HAP-1 (cell line): ENCODE measurements around the gene RPL39.
"Not testable (repeated sequence)": the region's sequence is repeated elsewhere in the genome, so short reads cannot be mapped to it uniquely, and the experiment has no call there.

ENCODE experiments used
- DNase-seq, 2 experiments: peaks; one replicate each; pipeline ENCODE4 v3.0.0-alpha.2; 2016 to 2020; ENCODE audit warnings: low spot score in 2 of 2
- H3K27me3 ChIP-seq: fragments of 250-450 bp; sonication (Bioruptor Pico); 2 replicates; pipeline ENCODE4 v1.5.1; 2020; ENCODE audit warnings: low read depth, mild to moderate bottlenecking, moderate library complexity
- H3K36me3 ChIP-seq: fragments of 250-450 bp; sonication (Bioruptor Pico); replicated peaks from 2 replicates; pipeline ENCODE4 v1.5.1; 2020; ENCODE audit warnings: mild to moderate bottlenecking
- H3K4me1 ChIP-seq: fragments of 250-450 bp; sonication (Bioruptor Pico); 2 replicates; pipeline ENCODE4 v1.5.1; 2020; ENCODE audit warnings: mild to moderate bottlenecking
- H3K4me3 ChIP-seq: fragments of 250-450 bp; sonication (Bioruptor Pico); 2 replicates; pipeline ENCODE4 v1.5.1; 2020; ENCODE audit warnings: mild to moderate bottlenecking, moderate library complexity
- H3K9me3 ChIP-seq: fragments of 250-450 bp; sonication (Bioruptor Pico); 2 replicates; pipeline ENCODE4 v1.5.1; 2020; ENCODE audit warnings: mild to moderate bottlenecking, moderate library complexity
- in situ Hi-C: fragments of 300-500 bp; cut with MboI; formaldehyde crosslinking; loops from 3 replicates; pipeline ENCODE4 v1.14.3; 2020; ENCODE audit warnings: low sequenced_read_pairs, inconsistent platforms, mixed read lengths

RPL39 gene

GRCh38 chrX:119791437-119792231 lies at the start of gene RPL39:
Gene RPL39, minus strand, starts transcription at chrX:119791630. Its CDS starts 54 bp downstream, at chrX:119791576.
- H3K4me3 ChIP-seq = peak within 1 kb of the TSS; percentile 96
- peak; percentile 91 to 95 for DNase-seq
- H3K4me1 ChIP-seq = peaks cover 28% of the 10 kb centered on the region
- H3K27me3 ChIP-seq = no peaks in the 10 kb centered on the region
- in situ Hi-C loops = loop anchor here (5.0 to 25.0 kb wide), 2 partner anchors 81 to 346 kb away; partner anchors contain the start of genes NDUFA1 and RNF113A
- peaks cover 47% of the 10 kb centered on the region for H3K36me3 ChIP-seq
- H3K9me3 ChIP-seq = no peaks in the 10 kb centered on the region; the same call in 1 of the 2 replicates

- DNase-seq = no peak
- peaks cover 88% of the 10 kb centered on the region for H3K36me3 ChIP-seq
- in situ Hi-C loops = no loop called here
- H3K27me3 ChIP-seq = no peaks in the 10 kb centered on the region
- no peak overlapping the region for H3K4me3 ChIP-seq
- no peaks in the 10 kb centered on the region for H3K4me1 ChIP-seq
- H3K9me3 ChIP-seq = no peaks in the 10 kb centered on the region
These were observed 42.5 kb upstream of the RPL39 start for GRCh38 chrX:119833905-119834304.

DNA sequence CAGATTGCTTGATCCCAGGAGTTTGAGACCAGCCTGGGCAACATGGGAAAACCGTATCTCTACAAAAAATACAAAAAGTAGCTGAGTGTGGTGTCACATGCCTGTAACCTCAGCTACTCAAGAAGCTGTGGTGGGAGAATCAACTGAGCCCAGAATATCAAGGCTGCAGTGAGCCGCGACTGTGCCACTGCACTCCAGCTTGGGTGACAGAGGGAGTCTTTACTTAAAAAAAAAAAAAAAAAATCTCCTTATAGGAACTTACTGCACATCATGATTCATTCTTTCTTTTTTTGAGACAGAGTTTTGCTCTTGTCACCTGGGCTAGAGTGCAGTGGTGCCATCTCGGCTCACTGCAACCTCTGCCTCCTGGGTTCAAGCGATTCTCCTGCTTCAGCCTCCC lies 37.0 kb upstream of the RPL39 start:
- no peaks in the 10 kb centered on the region for H3K27me3 ChIP-seq
- H3K4me1 ChIP-seq = no peaks in the 10 kb centered on the region
- H3K36me3 ChIP-seq = peaks cover 44% of the 10 kb centered on the region
- in situ Hi-C loops = no loop called here
- no peak overlapping the region for H3K4me3 ChIP-seq
- DNase-seq = no peak
- H3K9me3 ChIP-seq = no peaks in the 10 kb centered on the region

DNA sequence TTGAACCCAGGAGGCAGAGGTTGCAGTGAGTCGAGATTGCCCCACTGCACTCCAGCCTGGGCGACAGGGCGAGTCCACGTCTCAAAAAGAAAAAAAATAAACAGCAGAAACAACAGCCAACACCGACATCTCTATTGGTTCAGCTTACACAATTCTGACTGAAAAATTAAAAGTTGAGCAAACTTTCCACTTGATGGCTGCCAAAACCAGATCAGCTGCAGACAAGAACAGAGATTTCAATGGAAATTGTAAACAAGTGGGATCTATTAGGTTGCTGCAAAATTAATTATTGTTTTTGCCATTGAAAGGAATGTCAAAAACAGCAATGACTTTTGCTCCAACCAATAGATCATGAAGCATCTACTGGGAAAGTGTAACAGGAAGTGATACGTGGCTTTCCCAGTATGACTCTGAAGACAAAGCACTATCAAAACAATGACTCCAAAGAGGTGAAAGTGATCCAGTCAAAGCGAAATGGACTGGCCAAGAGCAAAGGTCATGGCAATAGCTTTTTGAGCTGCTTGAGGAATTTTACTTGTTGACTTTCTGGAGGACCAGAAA lies 35.0 kb upstream of the RPL39 start:
- Histone ChIP-seq H3K4me1 (no peaks in the 10 kb centered on the region), H3K27me3 (no peaks in the 10 kb centered on the region), H3K9me3 (no peaks in the 10 kb centered on the region), H3K36me3 (peaks cover 25% of the 10 kb centered on the region), H3K4me3 (no peak overlapping the region)
- in situ Hi-C loops = no loop called here
- DNase-seq = no peak

DNA sequence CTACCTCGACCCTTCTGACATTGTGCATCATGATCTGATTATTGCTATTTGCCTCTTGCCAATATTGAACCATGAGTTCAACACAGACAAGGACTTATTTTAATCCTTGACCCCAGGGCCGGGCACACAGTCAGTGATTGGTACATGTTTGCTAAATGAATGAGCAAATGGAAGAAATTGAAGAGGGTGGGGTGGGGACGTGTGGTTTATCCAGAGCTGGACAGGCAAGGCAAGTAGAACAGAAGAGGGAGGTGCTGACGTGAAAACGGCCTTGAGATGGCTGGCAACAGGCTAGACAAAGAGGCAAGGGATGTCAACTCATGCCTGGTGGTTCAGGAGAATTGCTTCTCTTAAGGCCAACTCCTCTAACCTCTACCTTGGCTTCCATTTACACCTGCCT lies 32.8 kb upstream of the RPL39 start:
- H3K27me3 ChIP-seq, H3K4me3 ChIP-seq, H3K4me1 ChIP-seq, H3K36me3 ChIP-seq, in situ Hi-C loops, DNase-seq, H3K9me3 ChIP-seq: not testable (repeated sequence)

DNA sequence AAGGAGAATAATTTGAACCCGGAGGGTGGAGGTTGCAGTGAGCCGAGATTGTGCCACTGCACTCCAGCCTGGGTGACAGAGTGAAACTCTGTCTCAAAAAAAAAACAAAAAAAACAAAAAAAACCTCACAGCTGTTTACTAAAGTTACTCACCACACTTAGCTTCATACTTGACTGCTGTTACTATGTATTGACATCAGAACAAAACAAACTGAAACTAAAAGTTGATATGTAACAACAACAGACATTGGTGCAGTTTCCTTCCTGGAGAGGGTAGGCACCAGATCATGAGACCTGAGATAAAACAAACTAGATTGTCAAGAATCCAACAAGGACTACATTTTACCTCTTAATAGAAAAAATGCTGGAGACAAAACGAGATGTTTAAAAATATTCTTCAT lies 30.3 kb upstream of the RPL39 start:
- DNase-seq, H3K4me1 ChIP-seq, H3K9me3 ChIP-seq, H3K27me3 ChIP-seq, in situ Hi-C loops, H3K36me3 ChIP-seq, H3K4me3 ChIP-seq: not testable (repeated sequence)

GRCh38 chrX:119817130-119817690 lies 25.8 kb upstream of the RPL39 start:
- Histone ChIP-seq H3K4me3 (no peak overlapping the region), H3K4me1 (no peaks in the 10 kb centered on the region), H3K36me3 (no peaks in the 10 kb centered on the region), H3K9me3 (no peaks in the 10 kb centered on the region), H3K27me3 (no peaks in the 10 kb centered on the region)
- in situ Hi-C loops = no loop called here
- no peak for DNase-seq

DNA sequence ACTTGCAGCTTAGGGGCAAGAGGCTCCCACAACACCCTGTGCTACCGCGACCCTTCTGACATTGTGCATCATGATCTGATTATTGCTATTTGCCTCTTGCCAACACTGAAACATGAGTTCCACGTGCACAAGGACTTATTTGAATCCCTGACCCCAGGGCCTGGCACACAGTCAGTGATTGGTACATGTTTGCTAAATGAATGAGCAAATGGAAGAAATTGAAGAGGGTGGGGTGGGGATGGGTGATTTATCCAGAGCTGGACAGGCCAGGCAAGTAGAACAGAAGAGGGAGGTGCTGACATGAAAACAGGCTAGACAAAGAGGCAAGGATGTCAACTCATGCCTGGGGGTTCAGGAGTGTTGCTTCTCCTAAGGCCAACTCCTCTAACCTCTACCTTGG lies 24.9 kb upstream of the RPL39 start:
- Histone ChIP-seq H3K9me3 (no peaks in the 10 kb centered on the region), H3K4me1 (no peaks in the 10 kb centered on the region), H3K36me3 (no peaks in the 10 kb centered on the region), H3K4me3 (no peak overlapping the region), H3K27me3 (no peaks in the 10 kb centered on the region)
- no peak for DNase-seq
- in situ Hi-C loops = no loop called here

GRCh38 chrX:119809185-119809666 lies 17.8 kb upstream of the RPL39 start:
- DNase-seq = no peak
- H3K27me3 ChIP-seq = no peaks in the 10 kb centered on the region
- H3K4me3 ChIP-seq = no peak overlapping the region
- in situ Hi-C loops = no loop called here
- no peaks in the 10 kb centered on the region for H3K9me3 ChIP-seq
- no peaks in the 10 kb centered on the region for H3K36me3 ChIP-seq
- no peaks in the 10 kb centered on the region for H3K4me1 ChIP-seq

DNA sequence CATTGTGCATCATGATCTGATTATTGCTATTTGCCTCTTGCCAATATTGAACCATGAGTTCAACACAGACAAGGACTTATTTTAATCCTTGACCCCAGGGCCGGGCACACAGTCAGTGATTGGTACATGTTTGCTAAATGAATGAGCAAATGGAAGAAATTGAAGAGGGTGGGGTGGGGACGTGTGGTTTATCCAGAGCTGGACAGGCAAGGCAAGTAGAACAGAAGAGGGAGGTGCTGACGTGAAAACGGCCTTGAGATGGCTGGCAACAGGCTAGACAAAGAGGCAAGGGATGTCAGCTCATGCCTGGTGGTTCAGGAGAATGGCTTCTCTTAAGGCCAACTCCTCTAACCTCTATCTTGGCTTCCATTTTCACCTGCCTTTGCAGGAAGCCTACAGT lies 17.0 kb upstream of the RPL39 start:
- H3K27me3 ChIP-seq, DNase-seq, in situ Hi-C loops, H3K9me3 ChIP-seq, H3K4me3 ChIP-seq, H3K36me3 ChIP-seq, H3K4me1 ChIP-seq: not testable (repeated sequence)

DNA sequence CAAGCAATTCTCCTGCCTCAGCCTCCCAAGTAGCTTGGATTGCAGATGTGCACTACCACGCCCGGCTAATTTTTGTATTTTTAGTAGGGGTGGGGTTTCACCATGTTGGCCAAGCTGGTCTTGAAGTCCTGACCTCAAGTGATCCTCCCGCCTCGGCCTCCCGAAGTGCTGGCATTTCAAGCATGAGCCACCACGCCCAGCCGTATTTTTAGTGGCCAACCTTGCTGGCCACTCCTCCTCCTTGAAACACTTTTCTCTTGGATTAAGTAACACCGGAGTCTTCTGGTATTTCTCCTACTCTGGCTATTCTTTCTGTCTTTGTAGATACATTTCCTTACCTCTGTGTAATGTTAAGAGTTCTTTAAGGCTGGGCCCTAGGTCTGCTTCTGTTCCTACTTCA lies 11.1 kb upstream of the RPL39 start:
- no peaks in the 10 kb centered on the region for H3K27me3 ChIP-seq
- H3K9me3 ChIP-seq = no peaks in the 10 kb centered on the region
- no peak for DNase-seq
- H3K36me3 ChIP-seq = no peaks in the 10 kb centered on the region
- in situ Hi-C loops = no loop called here
- no peaks in the 10 kb centered on the region for H3K4me1 ChIP-seq
- no peak overlapping the region for H3K4me3 ChIP-seq

GRCh38 chrX:119801253-119802221 lies 10.1 kb upstream of the RPL39 start:
- Histone ChIP-seq H3K4me1 (no peaks in the 10 kb centered on the region), H3K36me3 (no peaks in the 10 kb centered on the region), H3K9me3 (no peaks in the 10 kb centered on the region), H3K27me3 (no peaks in the 10 kb centered on the region), H3K4me3 (no peak overlapping the region)
- no peak for DNase-seq
- in situ Hi-C loops = no loop called here

GRCh38 chrX:119790977-119791436 lies 423 bp downstream of the RPL39 start:
- H3K4me3 ChIP-seq = peak overlapping the region; percentile 96
- H3K36me3 ChIP-seq = peaks cover 53% of the 10 kb centered on the region
- H3K4me1 ChIP-seq = peaks cover 33% of the 10 kb centered on the region
- no peak for DNase-seq
- H3K27me3 ChIP-seq = no peaks in the 10 kb centered on the region
- in situ Hi-C loops = loop anchor here (5.0 to 25.0 kb wide), 2 partner anchors 81 to 346 kb away; partner anchors contain the start of genes NDUFA1 and RNF113A
- no peaks in the 10 kb centered on the region; the same call in 1 of the 2 replicates for H3K9me3 ChIP-seq
